ENCODE measurements around the gene C14orf93.
"Not testable (repeated sequence)": the region's sequence is repeated elsewhere in the genome, so short reads cannot be mapped to it uniquely, and the experiment has no call there.

Gene C14orf93

DNA sequence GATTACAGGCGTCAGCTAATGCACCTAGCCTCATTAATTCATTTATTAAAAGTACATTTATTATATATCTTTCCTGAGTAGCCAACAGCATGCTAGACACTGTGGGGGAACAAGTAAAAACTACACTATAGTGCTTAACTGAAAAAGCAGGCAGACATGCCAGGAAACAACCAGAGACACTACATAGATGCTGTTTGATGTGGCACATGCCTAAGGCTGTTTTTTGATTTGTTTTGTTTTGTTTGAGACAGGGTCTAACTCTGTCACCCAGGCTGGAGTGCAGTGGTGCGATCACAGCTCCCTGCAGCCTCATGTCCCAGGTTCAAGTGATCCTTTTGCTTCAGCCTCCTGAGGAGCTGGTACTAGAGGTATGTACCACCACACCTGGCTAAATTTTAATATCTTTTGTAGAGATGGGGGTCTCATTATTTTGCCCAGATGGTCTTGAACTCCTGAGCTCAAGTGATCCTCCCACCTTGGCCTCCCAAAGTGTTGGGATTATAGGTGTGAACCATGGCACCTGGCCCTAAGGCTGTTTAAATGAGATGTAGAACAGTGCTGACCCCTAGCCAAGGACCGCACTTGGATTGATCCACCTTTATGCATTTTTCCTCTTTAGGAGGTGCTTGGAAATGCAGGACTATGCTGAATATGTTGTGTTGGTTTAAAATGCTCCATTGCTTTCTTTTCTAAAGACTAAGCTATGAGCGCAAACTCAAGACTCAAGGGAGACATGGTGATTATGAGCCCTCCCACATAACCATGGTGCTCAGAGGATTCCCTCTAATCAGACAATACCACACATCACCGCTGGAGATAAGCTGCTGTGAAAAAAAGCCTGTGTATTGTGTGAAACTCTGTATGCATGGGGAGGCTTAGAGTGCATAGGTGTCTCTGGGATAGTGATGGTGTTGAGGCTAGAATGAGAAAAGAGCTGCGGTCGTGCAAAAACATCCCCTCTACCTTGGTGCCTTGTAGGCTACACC lies 10.5 kb upstream of the C14orf93 start:
- no peak for DNase-seq (ENCODE audit: low read depth)

DNA sequence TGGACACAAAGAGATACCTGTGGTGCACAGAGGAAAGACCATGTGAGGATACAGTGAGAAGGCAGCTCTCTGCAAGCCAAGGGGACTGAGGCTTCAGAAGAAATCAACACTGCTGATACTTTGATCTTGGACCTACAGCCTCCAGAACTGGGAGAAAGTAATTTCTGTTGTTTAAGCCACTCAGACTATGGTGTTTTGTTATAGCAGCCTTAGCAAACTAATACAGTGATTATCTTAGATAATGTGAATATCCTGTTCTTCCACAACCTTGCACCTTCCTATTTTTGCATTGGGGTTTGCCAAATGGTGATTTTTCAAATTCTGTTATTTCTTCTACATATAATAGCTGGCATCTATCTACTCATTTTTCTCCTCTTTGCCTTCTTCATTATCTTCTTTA lies 8.2 kb upstream of the C14orf93 start:
- DNase-seq (ENCODE audit: low read depth), result no peak

- DNase-seq (ENCODE audit: low read depth), result no peak
Measured at GRCh38 chr14:23017091-23017490, 7.1 kb upstream of the C14orf93 start.

GRCh38 chr14:23015618-23016017 lies 5.7 kb upstream of the C14orf93 start:
- DNase-seq (ENCODE audit: low read depth), result no peak

- DNase-seq (ENCODE audit: low read depth), result not testable (repeated sequence)
Measured at GRCh38 chr14:23013749-23014054, 3.8 kb upstream of the C14orf93 start.

DNA sequence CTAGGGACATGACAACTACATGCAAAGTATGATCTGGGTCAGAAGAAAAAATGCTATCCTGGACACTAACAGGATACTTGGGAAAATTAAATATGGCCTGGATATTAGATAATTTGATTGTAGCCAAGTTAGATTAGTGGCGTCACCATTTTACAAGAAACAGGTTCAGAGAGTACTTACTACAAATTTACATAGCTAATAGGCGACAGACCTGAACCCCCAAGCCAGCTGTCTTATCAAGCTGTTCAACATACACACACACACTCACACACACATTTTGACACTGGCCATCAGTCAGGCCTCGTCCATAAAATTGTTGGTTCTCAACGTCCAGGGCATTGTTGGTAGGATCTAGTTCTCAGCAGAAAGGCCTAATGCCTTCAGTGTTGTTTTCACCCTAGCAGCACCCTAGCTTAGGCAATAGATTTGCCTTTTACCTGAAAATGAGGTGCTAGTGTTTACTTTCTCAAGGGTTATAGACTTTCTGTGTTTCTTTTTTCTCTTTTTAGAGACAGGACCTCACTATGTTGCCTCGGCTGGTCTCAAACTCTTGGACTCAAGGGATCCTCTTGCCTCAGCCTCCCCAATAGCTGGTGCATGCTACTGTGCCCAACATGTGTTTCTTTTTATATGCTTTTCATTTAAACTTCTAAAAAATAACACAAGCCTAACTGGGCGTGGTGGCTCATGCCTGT lies 3.3 kb upstream of the C14orf93 start:
- DNase-seq (ENCODE audit: low read depth), result no peak

DNA sequence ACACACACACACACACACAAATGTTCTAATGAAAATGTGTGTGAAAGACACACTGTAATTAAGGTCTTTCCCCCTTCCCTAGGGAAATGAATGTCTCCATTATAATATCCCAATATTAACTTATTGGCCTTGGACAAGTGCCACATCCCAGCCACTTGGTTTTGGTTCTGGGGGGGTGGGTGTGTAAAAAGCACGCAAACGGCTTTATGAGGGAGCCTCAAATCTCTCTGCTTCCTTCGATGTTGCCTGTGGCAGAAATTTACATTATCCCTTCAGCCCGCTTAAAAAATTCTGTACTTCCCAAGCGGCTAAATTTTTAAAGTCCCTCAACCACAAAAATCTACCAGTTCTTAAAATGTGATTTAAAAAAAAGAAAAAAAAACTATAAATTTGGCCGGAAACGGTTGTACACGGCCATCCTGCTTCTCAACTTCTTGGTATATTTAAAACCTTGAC lies 432 bp downstream of the C14orf93 start:
- no peak for DNase-seq (ENCODE audit: low read depth)

GRCh38 chr14:23008831-23009230 lies 1.1 kb downstream of the C14orf93 start:
- no peak for DNase-seq (ENCODE audit: low read depth)

DNA sequence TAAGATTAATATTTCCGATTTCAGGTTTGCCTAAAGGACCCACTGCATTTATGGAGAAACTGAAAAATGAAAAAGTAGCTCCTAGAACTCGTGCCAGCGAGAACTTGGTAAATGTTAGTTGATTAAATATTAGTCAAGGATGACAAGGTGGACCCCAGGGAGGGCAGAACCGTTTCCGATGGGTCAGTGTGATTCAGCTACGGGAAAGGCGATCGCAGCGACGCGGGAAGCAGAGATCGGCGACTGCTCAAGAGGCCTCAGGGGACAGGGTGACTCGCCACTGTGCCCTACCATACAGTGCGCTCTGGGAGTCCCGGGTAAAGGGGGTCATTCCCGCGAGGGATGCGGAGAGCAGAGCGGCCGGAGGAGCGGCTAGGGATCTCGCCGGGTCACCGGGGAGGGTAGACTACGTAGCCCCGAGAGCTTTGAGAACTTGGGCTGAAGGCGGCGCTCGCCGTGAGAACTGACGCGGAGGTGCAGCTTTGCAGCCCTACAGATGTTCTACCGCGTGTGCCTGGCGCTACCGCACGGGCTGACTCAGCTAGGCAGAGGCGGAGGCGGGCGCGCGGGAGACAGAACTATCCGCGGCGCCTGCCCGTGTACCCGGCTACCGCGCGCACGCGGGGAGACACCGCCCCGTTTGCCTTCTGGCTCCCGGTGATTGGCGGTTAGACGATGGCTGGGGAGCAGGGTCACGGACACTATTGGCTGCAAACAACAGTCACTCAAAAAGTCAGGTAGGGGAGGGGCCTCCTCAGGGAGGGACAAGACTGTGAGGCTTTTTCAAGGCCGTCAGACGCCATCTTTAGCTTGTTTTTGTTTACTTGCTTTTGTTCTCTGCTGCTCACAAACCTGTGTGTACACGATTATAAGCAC lies 3.2 kb downstream of the C14orf93 start:
- peak; percentile 98 for DNase-seq (ENCODE audit: low read depth)

GRCh38 chr14:23006188-23006534 lies 3.8 kb downstream of the C14orf93 start:
- DNase-seq (ENCODE audit: low read depth), result no peak

GRCh38 chr14:23005451-23006187 lies 4.3 kb downstream of the C14orf93 start:
- no peak for DNase-seq (ENCODE audit: low read depth)

DNA sequence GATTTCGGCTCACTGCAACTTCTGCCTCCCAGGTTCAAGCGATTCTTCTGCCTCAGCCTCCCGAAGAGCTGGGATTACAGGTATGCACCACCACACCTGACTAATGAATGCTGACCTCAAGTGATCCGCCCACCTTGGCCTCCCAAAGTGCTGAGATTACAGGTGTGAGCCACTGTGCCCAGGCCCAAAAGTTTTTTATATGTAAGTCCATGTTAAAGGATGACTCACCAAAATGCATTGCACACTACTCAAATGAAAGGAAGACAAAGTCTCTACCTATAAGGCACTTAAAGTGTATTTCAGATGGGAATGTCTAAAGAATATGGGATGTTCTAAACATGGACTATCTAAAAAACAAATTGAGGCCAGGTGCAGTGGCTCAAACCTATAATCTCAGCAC lies 5.7 kb downstream of the C14orf93 start:
- DNase-seq (ENCODE audit: low read depth), result not testable (repeated sequence)

GRCh38 chr14:23002592-23002991 lies 7.4 kb downstream of the C14orf93 start:
- DNase-seq (ENCODE audit: low read depth), result no peak

DNA sequence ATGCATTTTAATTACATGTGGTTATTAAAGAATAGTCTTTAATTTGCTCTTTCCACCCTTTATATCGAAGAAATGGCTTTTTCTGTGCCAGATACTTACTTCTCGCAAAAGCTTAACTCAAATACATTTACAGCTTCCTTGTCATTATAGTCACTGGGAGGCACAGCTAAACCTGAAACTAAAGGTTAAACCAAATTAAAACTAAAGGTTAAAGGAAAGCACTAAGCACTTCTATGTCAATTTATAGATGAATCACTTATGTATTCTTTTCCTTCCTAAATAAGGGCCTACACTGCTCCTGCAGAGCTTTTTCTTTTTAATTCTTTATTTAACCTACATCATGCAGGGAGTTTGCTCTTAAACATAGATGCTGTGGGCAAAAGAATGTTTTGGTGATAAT lies 9.1 kb downstream of the C14orf93 start:
- no peak for DNase-seq (ENCODE audit: low read depth)

GRCh38 chr14:22998329-22999012 lies 11.5 kb downstream of the C14orf93 start:
- no peak for DNase-seq (ENCODE audit: low read depth)

DNA sequence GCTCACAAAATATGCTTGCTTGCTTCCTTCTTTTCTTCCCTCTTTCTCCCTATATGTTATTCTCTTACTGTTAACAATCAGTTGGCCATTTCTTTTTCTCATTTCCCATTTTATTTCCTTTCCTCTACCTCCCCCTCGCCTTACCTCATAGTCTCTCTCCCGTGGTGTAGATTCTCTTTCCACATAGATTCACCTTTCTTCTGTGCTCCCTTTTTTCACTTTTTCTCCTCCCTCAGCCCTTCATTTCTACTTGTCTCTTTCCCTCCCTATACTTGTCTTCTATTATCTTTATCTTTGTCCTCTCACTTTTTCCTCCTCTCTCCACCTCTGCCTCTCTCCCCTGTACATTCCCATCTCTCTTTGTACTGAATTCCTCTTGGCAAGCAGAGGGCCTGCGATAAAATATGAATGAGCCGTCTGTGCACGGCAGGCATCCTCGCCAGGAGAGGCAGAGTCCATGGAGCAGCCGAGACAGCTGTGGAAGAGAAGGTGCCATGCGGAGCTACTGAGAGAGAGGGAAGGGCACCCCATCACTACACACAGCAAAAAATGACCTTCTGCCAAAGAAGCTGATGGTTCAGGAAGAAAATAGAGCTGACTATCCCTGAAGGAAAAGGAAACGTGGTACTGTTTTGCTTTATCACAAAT lies 12.1 kb downstream of the C14orf93 start:
- no peak for DNase-seq (ENCODE audit: low read depth)

DNA sequence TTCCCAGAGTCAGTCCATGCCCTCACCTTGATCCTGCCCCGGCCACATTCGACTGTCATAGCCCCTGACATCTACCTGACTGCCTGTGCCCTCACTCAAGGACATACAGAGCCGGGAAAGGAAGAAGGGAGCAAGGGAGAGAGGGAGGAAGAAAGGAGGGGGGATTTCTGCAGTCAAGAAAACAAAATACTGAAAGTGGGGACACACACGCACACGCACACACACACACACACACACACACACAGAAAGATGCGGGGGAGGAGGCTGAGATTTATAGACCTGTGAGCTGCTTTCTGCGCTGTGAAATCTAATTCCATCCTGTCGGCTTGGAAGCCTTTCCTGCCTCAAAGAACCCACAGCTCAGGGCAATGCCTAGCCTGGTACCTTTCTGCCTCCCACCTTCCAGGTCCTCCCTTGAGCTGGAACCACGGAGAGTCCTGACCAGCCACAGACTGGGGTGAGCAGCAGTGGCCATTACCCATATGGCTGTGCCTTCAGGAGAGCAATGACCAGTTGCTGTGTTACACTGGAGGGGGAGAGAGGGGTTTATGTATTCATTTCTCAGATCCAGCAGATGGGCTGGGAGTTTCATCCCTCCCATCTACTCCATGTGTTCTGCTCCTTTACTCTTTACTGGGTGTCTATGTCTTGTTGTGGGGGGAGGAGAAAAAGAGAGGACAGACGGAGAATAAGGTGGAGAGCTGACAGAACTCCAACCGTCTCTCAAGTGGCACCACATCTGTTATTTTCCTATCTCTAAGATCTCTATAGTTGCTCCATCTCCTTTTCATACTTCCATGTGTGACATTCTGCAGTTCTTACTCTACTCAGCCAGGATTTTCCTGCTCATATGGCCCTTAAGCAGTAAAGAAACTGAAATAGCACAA lies 12.9 kb downstream of the C14orf93 start:
- DNase-seq (ENCODE audit: low read depth), result peak; percentile 51

DNA sequence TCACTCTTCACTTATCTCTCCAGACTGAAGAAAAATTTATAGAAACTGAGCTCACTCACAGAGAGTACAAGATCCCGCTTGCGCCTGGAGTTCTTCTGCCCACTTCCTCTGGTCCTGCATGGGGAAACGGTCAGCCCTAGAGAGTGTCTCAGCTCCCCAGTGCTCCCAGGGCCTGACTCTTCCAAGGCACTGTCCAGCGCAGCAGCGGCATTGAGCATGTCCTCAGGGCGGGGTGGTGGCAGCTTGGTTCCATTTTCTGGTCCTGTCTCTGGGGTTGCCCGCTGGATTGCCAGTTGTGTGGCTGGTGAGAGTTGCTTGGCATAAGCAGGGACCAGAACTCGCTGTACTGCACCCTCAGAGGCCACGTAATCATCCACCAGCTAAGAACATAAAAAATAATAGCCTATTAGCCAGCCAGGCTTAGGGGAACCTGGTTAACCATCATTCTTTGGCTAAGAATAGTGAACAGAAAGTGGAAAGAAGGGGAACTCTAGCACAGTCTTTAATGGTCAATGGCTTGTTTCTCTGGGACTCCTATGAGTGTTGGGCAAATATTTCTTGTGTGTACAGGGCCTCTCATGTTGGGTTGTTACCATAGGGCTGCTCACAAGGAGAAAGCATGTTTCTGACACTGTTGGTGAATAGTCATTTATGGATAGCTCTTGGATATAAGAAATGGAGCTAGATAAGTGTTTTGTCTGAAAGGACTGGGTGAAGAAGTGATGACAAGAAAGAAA lies 13.9 kb downstream of the C14orf93 start:
- DNase-seq (ENCODE audit: low read depth), result no peak

DNA sequence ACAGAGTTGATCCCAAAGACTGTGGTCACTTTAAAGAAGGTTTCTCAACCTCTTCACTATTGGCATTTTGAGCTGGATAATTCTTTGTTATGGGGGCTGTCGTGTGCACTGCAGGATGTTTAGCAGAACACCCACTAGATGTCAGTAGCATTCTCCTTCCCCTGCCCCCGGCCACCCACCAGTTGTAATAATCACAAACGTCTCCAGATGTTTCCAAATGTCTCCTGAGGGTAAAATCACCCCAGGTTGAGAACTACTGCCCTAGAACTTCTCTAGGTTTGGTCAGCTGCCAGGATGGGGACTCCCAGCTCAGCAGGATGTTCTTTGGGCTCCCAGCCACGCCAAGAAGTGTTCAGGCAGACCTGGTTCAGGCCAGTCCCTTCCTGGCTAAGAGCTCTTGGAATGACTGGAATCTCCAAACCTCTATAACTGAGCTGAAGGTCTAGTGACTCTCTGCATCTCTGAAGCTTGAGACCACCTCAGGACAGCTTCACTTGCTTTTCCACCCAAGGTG lies 15.1 kb downstream of the C14orf93 start:
- peak; percentile 40 for DNase-seq (ENCODE audit: low read depth)
